Measurements from ENCODE around the gene DHX30.

DHX30 gene

DNA sequence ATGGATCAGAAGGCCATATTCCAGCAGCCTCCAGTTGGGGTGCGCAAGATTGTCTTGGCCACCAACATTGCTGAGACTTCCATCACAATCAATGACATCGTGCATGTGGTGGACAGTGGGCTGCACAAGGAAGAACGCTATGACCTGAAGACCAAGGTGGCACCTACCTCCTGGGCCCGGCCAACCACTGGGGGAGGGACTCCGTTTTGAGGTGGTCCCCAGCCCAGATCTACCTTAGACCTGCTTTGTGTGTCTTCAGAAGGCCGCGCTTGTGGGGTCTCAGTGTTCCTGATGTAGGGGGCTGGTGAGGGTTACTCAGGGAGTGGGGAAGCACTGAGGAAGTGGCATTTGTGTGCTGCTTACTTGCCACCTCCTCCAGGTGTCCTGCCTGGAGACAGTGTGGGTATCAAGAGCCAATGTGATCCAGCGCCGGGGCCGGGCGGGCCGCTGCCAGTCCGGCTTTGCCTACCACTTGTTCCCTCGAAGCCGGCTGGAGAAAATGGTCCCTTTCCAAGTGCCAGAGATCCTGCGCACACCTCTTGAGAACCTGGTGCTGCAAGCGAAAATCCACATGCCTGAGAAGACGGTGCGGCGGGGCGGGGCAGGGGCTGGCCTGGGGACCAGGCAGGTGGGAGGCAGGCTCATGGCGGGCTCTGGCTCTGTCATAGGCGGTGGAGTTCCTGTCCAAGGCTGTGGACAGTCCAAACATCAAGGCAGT is 45.0 kb downstream of the DHX30 start:
- no peak for TF ChIP-seq SIN3A (IDR thresholded peaks at IDR 0.05; ENCODE audit: borderline replicate concordance, insufficient read depth, low read length)
- TF ChIP-seq TAF1 (IDR thresholded peaks at IDR 0.05; ENCODE audit: borderline replicate concordance, insufficient read depth, low read length): no peak
- TF ChIP-seq, protein P1, sequence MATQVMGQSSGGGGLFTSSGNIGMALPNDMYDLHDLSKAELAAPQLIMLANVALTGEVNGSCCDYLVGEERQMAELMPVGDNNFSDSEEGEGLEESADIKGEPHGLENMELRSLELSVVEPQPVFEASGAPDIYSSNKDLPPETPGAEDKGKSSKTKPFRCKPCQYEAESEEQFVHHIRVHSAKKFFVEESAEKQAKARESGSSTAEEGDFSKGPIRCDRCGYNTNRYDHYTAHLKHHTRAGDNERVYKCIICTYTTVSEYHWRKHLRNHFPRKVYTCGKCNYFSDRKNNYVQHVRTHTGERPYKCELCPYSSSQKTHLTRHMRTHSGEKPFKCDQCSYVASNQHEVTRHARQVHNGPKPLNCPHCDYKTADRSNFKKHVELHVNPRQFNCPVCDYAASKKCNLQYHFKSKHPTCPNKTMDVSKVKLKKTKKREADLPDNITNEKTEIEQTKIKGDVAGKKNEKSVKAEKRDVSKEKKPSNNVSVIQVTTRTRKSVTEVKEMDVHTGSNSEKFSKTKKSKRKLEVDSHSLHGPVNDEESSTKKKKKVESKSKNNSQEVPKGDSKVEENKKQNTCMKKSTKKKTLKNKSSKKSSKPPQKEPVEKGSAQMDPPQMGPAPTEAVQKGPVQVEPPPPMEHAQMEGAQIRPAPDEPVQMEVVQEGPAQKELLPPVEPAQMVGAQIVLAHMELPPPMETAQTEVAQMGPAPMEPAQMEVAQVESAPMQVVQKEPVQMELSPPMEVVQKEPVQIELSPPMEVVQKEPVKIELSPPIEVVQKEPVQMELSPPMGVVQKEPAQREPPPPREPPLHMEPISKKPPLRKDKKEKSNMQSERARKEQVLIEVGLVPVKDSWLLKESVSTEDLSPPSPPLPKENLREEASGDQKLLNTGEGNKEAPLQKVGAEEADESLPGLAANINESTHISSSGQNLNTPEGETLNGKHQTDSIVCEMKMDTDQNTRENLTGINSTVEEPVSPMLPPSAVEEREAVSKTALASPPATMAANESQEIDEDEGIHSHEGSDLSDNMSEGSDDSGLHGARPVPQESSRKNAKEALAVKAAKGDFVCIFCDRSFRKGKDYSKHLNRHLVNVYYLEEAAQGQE (IDR thresholded peaks at IDR 0.05; ENCODE audit: insufficient read depth in 1 of 2, low read depth in 2 of 2, low read length in 2 of 2): no peak
- no peak for TF ChIP-seq FOXP2 (optimal IDR thresholded peaks at IDR 0.05; ENCODE audit: borderline replicate concordance, extremely low read depth, extremely low read length, insufficient read depth)
- TF ChIP-seq POLR2AphosphoS5 (IDR thresholded peaks at IDR 0.05; ENCODE audit: low read depth, low read length): no peak

DNA sequence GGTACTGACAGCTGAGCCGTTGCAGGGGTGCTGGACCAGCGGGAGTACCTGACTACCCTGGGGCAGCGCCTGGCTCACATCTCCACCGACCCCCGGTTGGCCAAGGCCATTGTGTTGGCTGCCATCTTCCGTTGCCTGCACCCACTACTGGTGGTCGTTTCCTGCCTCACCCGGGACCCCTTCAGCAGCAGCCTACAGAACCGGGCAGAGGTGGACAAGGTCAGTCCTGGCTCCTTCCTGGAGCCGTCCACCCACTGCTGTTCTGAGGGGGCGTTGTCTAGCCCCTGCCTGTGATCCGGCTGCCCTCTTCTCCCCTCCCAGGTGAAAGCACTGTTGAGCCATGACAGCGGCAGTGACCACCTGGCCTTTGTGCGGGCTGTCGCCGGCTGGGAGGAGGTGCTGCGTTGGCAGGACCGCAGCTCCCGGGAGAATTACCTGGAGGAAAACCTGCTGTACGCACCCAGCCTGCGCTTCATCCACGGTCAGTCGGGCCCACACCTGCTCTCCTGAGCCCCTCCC is 45.7 kb downstream of the DHX30 start:
- TF ChIP-seq FOXP2 (optimal IDR thresholded peaks at IDR 0.05; ENCODE audit: borderline replicate concordance, extremely low read depth, extremely low read length, insufficient read depth) (no peak), SIN3A (IDR thresholded peaks at IDR 0.05; ENCODE audit: borderline replicate concordance, insufficient read depth, low read length) (no peak), POLR2AphosphoS5 (IDR thresholded peaks at IDR 0.05; ENCODE audit: low read depth, low read length) (no peak; the same call in 1 of the 2 replicates), TAF1 (IDR thresholded peaks at IDR 0.05; ENCODE audit: borderline replicate concordance, insufficient read depth, low read length) (no peak)
- TF ChIP-seq, protein P1 (IDR thresholded peaks at IDR 0.05; ENCODE audit: insufficient read depth in 1 of 2, low read depth in 2 of 2, low read length in 2 of 2): no peak

DNA sequence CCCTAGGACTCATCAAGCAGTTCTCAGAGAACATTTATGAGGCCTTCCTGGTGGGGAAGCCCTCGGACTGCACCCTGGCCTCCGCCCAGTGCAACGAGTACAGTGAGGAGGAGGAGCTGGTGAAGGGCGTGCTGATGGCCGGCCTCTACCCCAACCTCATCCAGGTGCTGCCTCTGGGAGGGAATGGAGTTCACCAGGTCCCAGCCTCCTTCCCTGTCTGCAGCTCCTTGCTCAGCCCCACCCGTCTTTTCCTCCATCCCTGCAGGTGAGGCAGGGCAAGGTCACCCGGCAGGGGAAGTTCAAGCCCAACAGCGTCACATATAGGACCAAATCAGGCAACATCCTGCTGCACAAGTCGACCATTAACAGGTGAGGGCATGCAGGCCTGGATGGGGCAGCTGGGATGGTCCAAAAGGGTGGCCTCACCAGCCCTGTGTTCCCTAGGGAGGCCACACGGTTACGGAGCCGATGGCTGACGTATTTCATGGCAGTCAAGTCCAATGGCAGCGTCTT is 46.3 kb downstream of the DHX30 start:
- TF ChIP-seq TAF1 (IDR thresholded peaks at IDR 0.05; ENCODE audit: borderline replicate concordance, insufficient read depth, low read length) (no peak), FOXP2 (optimal IDR thresholded peaks at IDR 0.05; ENCODE audit: borderline replicate concordance, extremely low read depth, extremely low read length, insufficient read depth) (no peak), SIN3A (IDR thresholded peaks at IDR 0.05; ENCODE audit: borderline replicate concordance, insufficient read depth, low read length) (no peak), POLR2AphosphoS5 (IDR thresholded peaks at IDR 0.05; ENCODE audit: low read depth, low read length) (no peak)
- TF ChIP-seq, protein P1 (IDR thresholded peaks at IDR 0.05; ENCODE audit: insufficient read depth in 1 of 2, low read depth in 2 of 2, low read length in 2 of 2): no peak

DNA sequence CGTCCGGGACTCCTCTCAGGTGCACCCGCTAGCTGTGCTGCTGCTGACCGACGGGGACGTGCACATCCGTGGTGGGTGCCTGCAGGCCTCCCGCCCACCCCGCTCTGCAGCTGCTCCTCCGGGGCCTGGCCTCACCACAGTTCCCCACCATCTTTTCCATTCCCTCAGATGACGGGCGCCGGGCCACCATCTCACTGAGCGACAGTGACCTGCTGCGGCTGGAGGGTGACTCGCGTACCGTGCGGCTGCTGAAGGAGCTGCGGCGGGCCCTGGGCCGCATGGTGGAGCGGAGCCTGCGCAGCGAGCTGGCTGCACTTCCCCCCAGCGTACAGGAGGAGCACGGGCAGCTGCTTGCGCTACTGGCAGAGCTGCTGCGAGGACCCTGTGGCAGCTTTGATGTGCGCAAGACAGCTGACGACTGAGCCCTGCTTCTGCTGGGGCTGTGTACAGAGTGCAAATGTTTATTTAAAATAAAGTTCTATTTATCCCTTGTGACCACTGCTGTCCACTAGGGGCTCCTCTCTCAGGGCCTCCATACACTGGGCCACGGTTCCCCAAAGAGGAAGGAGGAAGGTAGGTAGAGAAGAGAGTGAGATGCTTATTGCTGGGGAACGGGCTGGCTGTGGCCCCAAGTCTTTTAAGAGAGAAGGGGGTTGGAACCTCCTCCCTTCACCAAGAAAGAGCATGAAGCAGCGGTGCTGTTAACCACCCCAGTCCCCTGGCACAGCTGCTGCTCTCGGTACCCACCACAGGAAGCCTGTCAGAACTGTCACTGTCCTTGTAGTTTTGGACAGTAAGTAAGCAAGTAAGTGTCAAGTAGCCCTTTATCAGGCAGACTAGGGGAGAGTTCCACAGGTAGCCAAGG is 47.0 kb downstream of the DHX30 start:
- TF ChIP-seq, protein P1 (IDR thresholded peaks at IDR 0.05; ENCODE audit: insufficient read depth in 1 of 2, low read depth in 2 of 2, low read length in 2 of 2): no peak
- no peak for TF ChIP-seq POLR2AphosphoS5 (IDR thresholded peaks at IDR 0.05; ENCODE audit: low read depth, low read length)
- no peak for TF ChIP-seq FOXP2 (optimal IDR thresholded peaks at IDR 0.05; ENCODE audit: borderline replicate concordance, extremely low read depth, extremely low read length, insufficient read depth)
- TF ChIP-seq SIN3A (IDR thresholded peaks at IDR 0.05; ENCODE audit: borderline replicate concordance, insufficient read depth, low read length): no peak
- no peak for TF ChIP-seq TAF1 (IDR thresholded peaks at IDR 0.05; ENCODE audit: borderline replicate concordance, insufficient read depth, low read length)
